SK-N-SH treated with all-trans-retinoic acid at 6 μM for 48 hours (cell line): ENCODE measurements around the gene RNH1.

ENCODE experiments used
- ATAC-seq: fragments of 200-7000 bp; cut with Tn5 transposase; 3 replicates; pipeline ENCODE4 v1.9.1; 2020; ENCODE audit warnings: mild to moderate bottlenecking, moderate library complexity
- ARNTL ChIP-seq: fragments of 450-650 bp; formaldehyde crosslinking; IDR thresholded peaks from 2 replicates; pipeline ENCODE4 v1.5.0; 2020; ENCODE audit warnings: low read depth, mild to moderate bottlenecking, moderate library complexity, borderline replicate concordance
- BACH2 ChIP-seq: fragments of 250-450 bp; sonication (Bioruptor Pico); IDR thresholded peaks from 2 replicates; pipeline ENCODE4 v1.9.0; 2021; ENCODE audit warnings: mild to moderate bottlenecking, borderline replicate concordance
- CSDC2 ChIP-seq: fragments of 250-450 bp; sonication (Bioruptor Pico); IDR thresholded peaks from 2 replicates; pipeline ENCODE4 v1.5.0; 2020; ENCODE audit warnings: mild to moderate bottlenecking, moderate library complexity
- ESRRG ChIP-seq: fragments of 250-450 bp; sonication (Bioruptor Pico); IDR thresholded peaks from 2 replicates; pipeline ENCODE4 v1.6.1; 2021; ENCODE audit warnings: mild to moderate bottlenecking
- GLIS3 ChIP-seq: fragments of 250-450 bp; sonication (Bioruptor Pico); IDR thresholded peaks from 2 replicates; pipeline ENCODE4 v1.5.0; 2020; ENCODE audit warnings: mild to moderate bottlenecking, moderate library complexity
- ISL1 ChIP-seq: fragments of 250-450 bp; sonication (Bioruptor Pico); IDR thresholded peaks from 2 replicates; pipeline ENCODE4 v2.1.2; 2022; ENCODE audit warnings: mild to moderate bottlenecking, moderate library complexity
- PPARA ChIP-seq: fragments of 250-450 bp; sonication (Bioruptor Pico); IDR thresholded peaks from 2 replicates; pipeline ENCODE4 v1.5.0; 2020; ENCODE audit warnings: mild to moderate bottlenecking, borderline replicate concordance
- RARB ChIP-seq: fragments of 250-450 bp; sonication (Bioruptor Pico); IDR thresholded peaks from 2 replicates; pipeline ENCODE4 v1.8.0; 2021; ENCODE audit warnings: mild to moderate bottlenecking, moderate library complexity
- SNAI2 ChIP-seq: fragments of 250-450 bp; sonication (Bioruptor Pico); IDR thresholded peaks from 2 replicates; pipeline ENCODE4 v1.5.0; 2020; ENCODE audit warnings: mild to moderate bottlenecking, moderate library complexity
- TCF4 ChIP-seq: fragments of 250-450 bp; sonication (Bioruptor Pico); IDR thresholded peaks from 2 replicates; pipeline ENCODE4 v1.8.0; 2021; ENCODE audit warnings: mild to moderate bottlenecking, moderate library complexity, borderline replicate concordance
- TOX ChIP-seq: fragments of 250-450 bp; sonication (Bioruptor Pico); IDR thresholded peaks from 2 replicates; pipeline ENCODE4 v1.8.0; 2021; ENCODE audit warnings: mild to moderate bottlenecking, moderate library complexity, borderline replicate concordance
- ZC3H10 ChIP-seq: fragments of 250-450 bp; sonication (Bioruptor Pico); IDR thresholded peaks from 2 replicates; pipeline ENCODE4 v1.5.1; 2021; ENCODE audit warnings: mild to moderate bottlenecking, moderate library complexity
- ZFP3 ChIP-seq: fragments of 250-450 bp; sonication (Bioruptor Pico); IDR thresholded peaks from 2 replicates; pipeline ENCODE4 v1.5.0; 2020; ENCODE audit warnings: mild to moderate bottlenecking, moderate library complexity
- ZFP30 ChIP-seq: fragments of 450-650 bp; formaldehyde crosslinking; IDR thresholded peaks from 2 replicates; pipeline ENCODE4 v1.5.0; 2022; ENCODE audit warnings: mild to moderate bottlenecking, moderate library complexity
- ZNF565 ChIP-seq: fragments of 450-650 bp; formaldehyde crosslinking; conservative IDR thresholded peaks from 2 replicates; pipeline ENCODE4 v1.5.0; 2020; ENCODE audit warnings: low read depth, mild to moderate bottlenecking, moderate library complexity
- ZNF70 ChIP-seq: fragments of 450-650 bp; formaldehyde crosslinking; IDR thresholded peaks from 2 replicates; pipeline ENCODE4 v1.5.0; 2020; ENCODE audit warnings: mild to moderate bottlenecking, moderate library complexity
- ZNF8 ChIP-seq: fragments of 450-650 bp; formaldehyde crosslinking; IDR thresholded peaks from 2 replicates; pipeline ENCODE4 v1.5.0; 2020; ENCODE audit warnings: mild to moderate bottlenecking, moderate library complexity
- TF ChIP-seq, protein P1 (sequence below): fragments of 250-450 bp; sonication (Bioruptor Pico); IDR thresholded peaks from 2 replicates; pipeline ENCODE4 v1.5.1; 2021; ENCODE audit warnings: mild to moderate bottlenecking, moderate library complexity
- TF ChIP-seq, protein P2 (sequence below): fragments of 250-450 bp; sonication (Bioruptor Pico); IDR thresholded peaks from 2 replicates; pipeline ENCODE4 v1.5.1; 2020; ENCODE audit warnings: low read depth, mild to moderate bottlenecking, moderate library complexity
- TF ChIP-seq, protein P3 (sequence below): fragments of 250-450 bp; sonication (Bioruptor Pico); IDR thresholded peaks from 2 replicates; pipeline ENCODE4 v1.8.0; 2021; ENCODE audit warnings: low read depth, mild to moderate bottlenecking, moderate library complexity, borderline replicate concordance
- TF ChIP-seq, protein P4 (sequence below): fragments of 250-450 bp; sonication (Bioruptor Pico); IDR thresholded peaks from 2 replicates; pipeline ENCODE4 v1.5.0; 2020; ENCODE audit warnings: mild to moderate bottlenecking, moderate library complexity

RNH1 gene

DNA sequence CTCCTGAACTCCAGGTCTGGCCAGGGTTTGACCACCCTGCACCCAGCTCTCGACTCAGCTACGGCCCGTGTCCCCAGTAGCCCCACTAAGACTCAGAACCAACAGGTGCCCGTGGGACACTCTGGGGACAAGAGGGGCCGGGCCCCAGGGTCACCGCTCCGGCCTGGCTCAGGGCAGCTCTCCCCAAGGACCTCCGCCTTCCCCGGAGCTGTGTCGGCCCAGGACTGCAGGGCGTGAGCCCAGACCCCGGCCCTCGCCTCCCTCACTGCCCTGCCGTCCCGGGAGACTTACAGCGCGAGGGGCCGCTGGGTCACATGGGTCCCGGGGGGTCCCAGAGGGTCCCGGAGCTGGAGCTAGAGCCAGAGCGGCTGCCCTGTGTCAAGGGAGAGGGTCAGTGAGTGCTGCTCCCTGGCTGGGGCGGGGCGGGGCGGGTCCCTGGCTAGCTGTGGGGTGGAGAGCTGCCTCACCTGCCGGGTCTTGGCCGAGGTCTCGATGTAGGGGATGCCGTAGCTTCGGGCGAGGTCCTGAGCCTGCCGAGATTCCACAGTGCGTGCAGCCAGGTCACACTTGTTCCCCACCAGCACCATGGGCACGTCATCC is 26.0 kb upstream of the RNH1 start:
- no peak for ATAC-seq
- TF ChIP-seq ZNF565 (no peak), ZC3H10 (CRISPR knock-in tag) (no peak), ESRRG (CRISPR knock-in tag) (no peak), ZFP30 (CRISPR knock-in tag) (no peak), BACH2 (CRISPR knock-in tag) (no peak), CSDC2 (CRISPR knock-in tag) (no peak), ZNF8 (CRISPR knock-in tag) (no peak), GLIS3 (CRISPR knock-in tag) (no peak), ZNF70 (CRISPR knock-in tag) (no peak), ZFP3 (CRISPR knock-in tag) (no peak), SNAI2 (CRISPR knock-in tag) (no peak)
- TF ChIP-seq, protein P1, sequence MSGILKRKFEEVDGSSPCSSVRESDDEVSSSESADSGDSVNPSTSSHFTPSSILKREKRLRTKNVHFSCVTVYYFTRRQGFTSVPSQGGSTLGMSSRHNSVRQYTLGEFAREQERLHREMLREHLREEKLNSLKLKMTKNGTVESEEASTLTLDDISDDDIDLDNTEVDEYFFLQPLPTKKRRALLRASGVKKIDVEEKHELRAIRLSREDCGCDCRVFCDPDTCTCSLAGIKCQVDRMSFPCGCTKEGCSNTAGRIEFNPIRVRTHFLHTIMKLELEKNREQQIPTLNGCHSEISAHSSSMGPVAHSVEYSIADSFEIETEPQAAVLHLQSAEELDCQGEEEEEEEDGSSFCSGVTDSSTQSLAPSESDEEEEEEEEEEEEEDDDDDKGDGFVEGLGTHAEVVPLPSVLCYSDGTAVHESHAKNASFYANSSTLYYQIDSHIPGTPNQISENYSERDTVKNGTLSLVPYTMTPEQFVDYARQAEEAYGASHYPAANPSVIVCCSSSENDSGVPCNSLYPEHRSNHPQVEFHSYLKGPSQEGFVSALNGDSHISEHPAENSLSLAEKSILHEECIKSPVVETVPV, result no peak
- TF ChIP-seq, protein P2, sequence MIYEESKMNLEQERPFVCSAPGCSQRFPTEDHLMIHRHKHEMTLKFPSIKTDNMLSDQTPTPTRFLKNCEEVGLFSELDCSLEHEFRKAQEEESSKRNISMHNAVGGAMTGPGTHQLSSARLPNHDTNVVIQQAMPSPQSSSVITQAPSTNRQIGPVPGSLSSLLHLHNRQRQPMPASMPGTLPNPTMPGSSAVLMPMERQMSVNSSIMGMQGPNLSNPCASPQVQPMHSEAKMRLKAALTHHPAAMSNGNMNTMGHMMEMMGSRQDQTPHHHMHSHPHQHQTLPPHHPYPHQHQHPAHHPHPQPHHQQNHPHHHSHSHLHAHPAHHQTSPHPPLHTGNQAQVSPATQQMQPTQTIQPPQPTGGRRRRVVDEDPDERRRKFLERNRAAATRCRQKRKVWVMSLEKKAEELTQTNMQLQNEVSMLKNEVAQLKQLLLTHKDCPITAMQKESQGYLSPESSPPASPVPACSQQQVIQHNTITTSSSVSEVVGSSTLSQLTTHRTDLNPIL (CRISPR knock-in tag), result no peak

DNA sequence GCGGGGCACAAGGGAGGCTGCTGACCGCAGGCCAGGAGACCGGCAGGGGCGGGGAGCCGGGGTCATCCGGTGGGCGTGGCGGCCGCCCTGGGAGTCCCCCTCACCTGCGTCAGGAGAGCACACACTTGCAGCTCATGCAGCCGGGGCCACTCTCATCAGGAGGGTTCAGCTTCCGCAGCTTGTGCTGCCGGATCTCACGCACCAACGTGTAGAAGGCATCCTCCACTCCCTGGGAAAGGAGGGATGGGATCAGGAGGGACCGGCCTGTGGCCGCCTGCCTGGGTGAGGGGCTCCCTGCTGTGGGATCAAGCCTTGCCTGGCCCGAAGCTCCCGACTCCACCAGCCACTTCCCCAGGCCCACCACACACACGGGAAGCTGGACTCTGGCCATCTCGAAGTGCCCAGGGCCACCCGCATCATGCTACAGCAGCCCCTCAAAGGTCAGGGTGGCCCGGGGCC is 25.5 kb upstream of the RNH1 start:
- TF ChIP-seq, protein P3, sequence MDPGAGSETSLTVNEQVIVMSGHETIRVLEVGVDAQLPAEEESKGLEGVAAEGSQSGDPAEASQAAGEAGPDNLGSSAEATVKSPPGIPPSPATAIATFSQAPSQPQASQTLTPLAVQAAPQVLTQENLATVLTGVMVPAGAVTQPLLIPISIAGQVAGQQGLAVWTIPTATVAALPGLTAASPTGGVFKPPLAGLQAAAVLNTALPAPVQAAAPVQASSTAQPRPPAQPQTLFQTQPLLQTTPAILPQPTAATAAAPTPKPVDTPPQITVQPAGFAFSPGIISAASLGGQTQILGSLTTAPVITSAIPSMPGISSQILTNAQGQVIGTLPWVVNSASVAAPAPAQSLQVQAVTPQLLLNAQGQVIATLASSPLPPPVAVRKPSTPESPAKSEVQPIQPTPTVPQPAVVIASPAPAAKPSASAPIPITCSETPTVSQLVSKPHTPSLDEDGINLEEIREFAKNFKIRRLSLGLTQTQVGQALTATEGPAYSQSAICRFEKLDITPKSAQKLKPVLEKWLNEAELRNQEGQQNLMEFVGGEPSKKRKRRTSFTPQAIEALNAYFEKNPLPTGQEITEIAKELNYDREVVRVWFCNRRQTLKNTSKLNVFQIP (CRISPR knock-in tag), result no peak
- TF ChIP-seq TOX (CRISPR knock-in tag) (no peak), ZC3H10 (CRISPR knock-in tag) (no peak), ISL1 (CRISPR knock-in tag) (no peak), BACH2 (CRISPR knock-in tag) (no peak), TCF4 (CRISPR knock-in tag) (no peak), RARB (CRISPR knock-in tag) (no peak), ZNF70 (CRISPR knock-in tag) (no peak), PPARA (no peak), ZNF565 (no peak), CSDC2 (CRISPR knock-in tag) (no peak), ESRRG (CRISPR knock-in tag) (no peak), ZFP3 (CRISPR knock-in tag) (no peak), GLIS3 (CRISPR knock-in tag) (no peak), ARNTL (no peak), SNAI2 (CRISPR knock-in tag) (no peak)
- TF ChIP-seq, protein P4, sequence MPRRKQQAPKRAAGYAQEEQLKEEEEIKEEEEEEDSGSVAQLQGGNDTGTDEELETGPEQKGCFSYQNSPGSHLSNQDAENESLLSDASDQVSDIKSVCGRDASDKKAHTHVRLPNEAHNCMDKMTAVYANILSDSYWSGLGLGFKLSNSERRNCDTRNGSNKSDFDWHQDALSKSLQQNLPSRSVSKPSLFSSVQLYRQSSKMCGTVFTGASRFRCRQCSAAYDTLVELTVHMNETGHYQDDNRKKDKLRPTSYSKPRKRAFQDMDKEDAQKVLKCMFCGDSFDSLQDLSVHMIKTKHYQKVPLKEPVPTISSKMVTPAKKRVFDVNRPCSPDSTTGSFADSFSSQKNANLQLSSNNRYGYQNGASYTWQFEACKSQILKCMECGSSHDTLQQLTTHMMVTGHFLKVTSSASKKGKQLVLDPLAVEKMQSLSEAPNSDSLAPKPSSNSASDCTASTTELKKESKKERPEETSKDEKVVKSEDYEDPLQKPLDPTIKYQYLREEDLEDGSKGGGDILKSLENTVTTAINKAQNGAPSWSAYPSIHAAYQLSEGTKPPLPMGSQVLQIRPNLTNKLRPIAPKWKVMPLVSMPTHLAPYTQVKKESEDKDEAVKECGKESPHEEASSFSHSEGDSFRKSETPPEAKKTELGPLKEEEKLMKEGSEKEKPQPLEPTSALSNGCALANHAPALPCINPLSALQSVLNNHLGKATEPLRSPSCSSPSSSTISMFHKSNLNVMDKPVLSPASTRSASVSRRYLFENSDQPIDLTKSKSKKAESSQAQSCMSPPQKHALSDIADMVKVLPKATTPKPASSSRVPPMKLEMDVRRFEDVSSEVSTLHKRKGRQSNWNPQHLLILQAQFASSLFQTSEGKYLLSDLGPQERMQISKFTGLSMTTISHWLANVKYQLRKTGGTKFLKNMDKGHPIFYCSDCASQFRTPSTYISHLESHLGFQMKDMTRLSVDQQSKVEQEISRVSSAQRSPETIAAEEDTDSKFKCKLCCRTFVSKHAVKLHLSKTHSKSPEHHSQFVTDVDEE (CRISPR knock-in tag), result no peak
- TF ChIP-seq, protein P2 (CRISPR knock-in tag), result no peak
- TF ChIP-seq, all 23 proteins: peak for 0
- no peak for ATAC-seq

DNA sequence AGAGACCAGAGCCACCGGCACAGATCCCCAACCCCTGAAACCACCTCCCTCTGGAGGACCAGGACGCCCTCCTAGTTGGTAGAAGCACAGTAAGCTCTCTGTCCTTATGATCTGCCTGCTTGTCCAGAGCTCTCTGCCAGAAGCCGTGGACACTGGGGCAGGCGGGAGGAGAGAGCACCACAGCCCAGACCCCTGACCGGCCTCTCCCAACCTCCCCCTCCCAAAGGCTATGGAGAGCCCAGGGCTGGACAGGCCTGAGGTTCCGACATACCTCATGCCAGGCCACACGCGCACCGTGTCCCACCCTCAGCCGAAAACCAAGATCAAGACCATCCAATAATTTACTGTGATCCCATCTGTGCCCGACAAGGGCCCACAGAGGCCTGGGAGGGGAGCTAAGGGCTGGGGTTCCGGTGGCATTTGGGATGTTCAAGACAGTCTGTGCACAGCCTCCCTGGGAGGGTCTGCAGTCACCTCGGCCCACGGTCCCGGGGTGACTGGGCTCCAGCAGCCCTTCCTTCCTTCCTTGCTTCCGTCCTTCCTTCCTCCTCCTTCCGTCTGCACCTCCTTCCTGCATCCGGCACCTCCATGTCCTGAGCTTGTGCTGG is 25.0 kb upstream of the RNH1 start:
- no peak for ATAC-seq
- TF ChIP-seq, protein P3 (CRISPR knock-in tag), result no peak
- TF ChIP-seq, all 23 proteins: peak for 0
